CD4-positive, alpha-beta T cell treated with Interleukin-2 at 100 ng/mL for 4 hours (primary cell): ENCODE results near the gene VPS8.

Experiments
- DNase-seq: peaks from one replicate; pipeline ENCODE4 v3.0.0-alpha.2; 2020; ENCODE audit warnings: low spot score

VPS8 gene

DNA sequence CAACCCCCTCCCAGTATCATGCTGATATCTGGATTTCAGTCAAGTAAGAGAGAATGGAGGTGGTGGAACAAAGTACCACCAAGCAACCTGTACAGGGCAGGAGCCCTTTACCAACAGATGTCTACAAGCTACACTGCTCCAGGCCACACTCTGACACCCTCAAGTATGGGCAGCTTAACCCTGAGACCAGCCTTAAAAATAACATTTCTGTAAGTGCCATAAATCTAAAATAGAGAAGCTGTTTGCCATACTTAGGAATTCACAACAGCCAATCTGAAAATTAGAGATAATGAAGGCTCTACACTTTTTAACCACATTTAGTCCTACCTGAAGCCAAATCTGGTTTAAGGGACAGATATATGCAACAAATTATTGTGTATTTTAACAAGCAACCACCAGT is 281.1 kb downstream of the VPS8 start:
- no peak for DNase-seq

- DNase-seq: no peak
Observed at GRCh38 chr3:185094697-185095096, 282.7 kb downstream of the VPS8 start.
